CD4-positive, alpha-beta T cell treated with Interleukin-12 subunit alpha and Interleukin-12 subunit beta, for 1 hour (primary cell): ENCODE measurements around the gene SYT2.
"Not testable (repeated sequence)": the region's sequence is repeated elsewhere in the genome, so short reads cannot be mapped to it uniquely, and the experiment has no call there.

Experiments
- DNase-seq: peaks from one replicate; pipeline ENCODE4 v3.0.0-alpha.2; 2020

SYT2 gene

GRCh38 chr1:202710070-202711045 is at the start of gene SYT2:
TSS of gene SYT2 (minus strand) at chr1:202710454. CDS start at chr1:202605772, 104,682 bp downstream.
- DNase-seq = no peak

- no peak for DNase-seq
Measured at GRCh38 chr1:202756391-202756790, 46.1 kb upstream of the SYT2 start.

- no peak for DNase-seq
Measured at GRCh38 chr1:202754293-202754692, 44.0 kb upstream of the SYT2 start.

GRCh38 chr1:202752774-202753173 is 42.5 kb upstream of the SYT2 start:
- DNase-seq = no peak

- DNase-seq = peak; percentile 9
Measured at GRCh38 chr1:202750761-202751160, 40.5 kb upstream of the SYT2 start.

- DNase-seq = no peak
Measured at GRCh38 chr1:202750024-202750423, 39.8 kb upstream of the SYT2 start.

GRCh38 chr1:202745323-202745888 is 35.2 kb upstream of the SYT2 start:
- DNase-seq = no peak

GRCh38 chr1:202744770-202745169 is 34.5 kb upstream of the SYT2 start:
- not testable (repeated sequence) for DNase-seq

GRCh38 chr1:202742496-202742895 is 32.2 kb upstream of the SYT2 start:
- DNase-seq = no peak

- DNase-seq = no peak
Measured at GRCh38 chr1:202733251-202733650, 23.0 kb upstream of the SYT2 start.

- DNase-seq = no peak
Measured at GRCh38 chr1:202728951-202729350, 18.7 kb upstream of the SYT2 start.

GRCh38 chr1:202725526-202725925 is 15.3 kb upstream of the SYT2 start:
- no peak for DNase-seq

GRCh38 chr1:202723708-202724107 is 13.5 kb upstream of the SYT2 start:
- DNase-seq = no peak

GRCh38 chr1:202723046-202723445 is 12.8 kb upstream of the SYT2 start:
- DNase-seq = not testable (repeated sequence)

GRCh38 chr1:202716654-202717053 is 6.4 kb upstream of the SYT2 start:
- no peak for DNase-seq

- DNase-seq = not testable (repeated sequence)
Measured at GRCh38 chr1:202714202-202714601, 3.9 kb upstream of the SYT2 start.

- no peak for DNase-seq
Measured at GRCh38 chr1:202713110-202713509, 2.9 kb upstream of the SYT2 start.

GRCh38 chr1:202711949-202712635 is 1.8 kb upstream of the SYT2 start:
- no peak for DNase-seq

- no peak for DNase-seq
Measured at GRCh38 chr1:202709276-202710041, 795 bp downstream of the SYT2 start.

GRCh38 chr1:202708456-202709275 is 1.6 kb downstream of the SYT2 start:
- no peak for DNase-seq

- no peak for DNase-seq
Measured at GRCh38 chr1:202706851-202707250, 3.4 kb downstream of the SYT2 start.

GRCh38 chr1:202704601-202705000 is 5.7 kb downstream of the SYT2 start:
- no peak for DNase-seq
